GM06990 (cell line): ENCODE results near the gene PLAGL2.

Experiments used
- DNase-seq: peaks from one replicate; pipeline ENCODE4 v3.0.0-alpha.2; 2011; ENCODE audit not compliant: insufficient read length; ENCODE audit errors: extremely low read depth
- H3K27me3 ChIP-seq: replicated peaks from 2 replicates; pipeline ENCODE4 v1.6.0; 2011; ENCODE audit warnings: low read length; ENCODE audit not compliant: control insufficient read depth, insufficient read depth
- H3K36me3 ChIP-seq: 2 replicates; pipeline ENCODE4 v1.5.1; 2011; ENCODE audit warnings: low read length; ENCODE audit not compliant: control insufficient read depth, insufficient read depth
- H3K4me3 ChIP-seq: replicated peaks from 2 replicates; pipeline ENCODE4 v1.5.1; 2011; ENCODE audit warnings: low read depth, mild to moderate bottlenecking, control low read depth, low read length
- TF ChIP-seq, protein P1 (sequence below): IDR thresholded peaks from 2 replicates; pipeline ENCODE4 v1.5.1; 2011; ENCODE audit warnings: low read length, control low read depth, mild to moderate bottlenecking, inconsistent platforms; ENCODE audit not compliant: insufficient read depth, poor library complexity, severe bottlenecking

Gene PLAGL2

DNA sequence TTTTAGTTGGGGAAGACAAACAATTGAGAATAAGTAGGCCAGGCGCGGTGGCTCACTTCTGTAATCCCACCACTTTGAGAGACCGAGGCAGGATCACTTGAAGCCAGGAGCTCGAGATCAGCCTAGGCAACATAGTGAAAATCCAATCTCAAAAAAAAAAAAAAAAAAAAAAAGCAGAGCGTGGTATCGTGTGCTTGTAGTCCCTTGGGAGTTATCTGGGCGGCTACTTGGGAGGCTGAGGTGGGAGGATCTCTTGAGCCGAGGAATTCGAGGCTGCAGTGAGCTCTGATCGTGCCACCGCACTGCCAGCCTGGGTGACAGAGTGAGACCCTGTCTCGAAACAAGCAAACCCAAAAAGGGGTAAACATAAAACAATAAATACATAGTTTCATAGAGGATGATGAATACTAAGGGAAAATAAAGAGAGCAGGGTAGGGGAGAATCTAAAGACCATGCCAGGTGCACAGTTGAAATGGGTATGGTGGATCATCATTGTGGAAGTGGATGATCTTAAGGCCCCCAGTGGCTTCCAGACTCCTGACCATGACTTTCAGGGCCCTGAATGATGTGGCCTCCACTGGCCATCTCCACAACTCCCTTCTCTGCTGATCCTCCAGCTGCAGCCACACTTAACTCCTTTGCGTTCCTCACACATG is 1.1 kb upstream of the PLAGL2 start:
- no peak for DNase-seq
- Histone ChIP-seq H3K27me3 (no peaks in the 10 kb centered on the region), H3K4me3 (peak overlapping the region; percentile 99), H3K36me3 (peaks cover 7% of the 10 kb centered on the region)
- TF ChIP-seq, protein P1, sequence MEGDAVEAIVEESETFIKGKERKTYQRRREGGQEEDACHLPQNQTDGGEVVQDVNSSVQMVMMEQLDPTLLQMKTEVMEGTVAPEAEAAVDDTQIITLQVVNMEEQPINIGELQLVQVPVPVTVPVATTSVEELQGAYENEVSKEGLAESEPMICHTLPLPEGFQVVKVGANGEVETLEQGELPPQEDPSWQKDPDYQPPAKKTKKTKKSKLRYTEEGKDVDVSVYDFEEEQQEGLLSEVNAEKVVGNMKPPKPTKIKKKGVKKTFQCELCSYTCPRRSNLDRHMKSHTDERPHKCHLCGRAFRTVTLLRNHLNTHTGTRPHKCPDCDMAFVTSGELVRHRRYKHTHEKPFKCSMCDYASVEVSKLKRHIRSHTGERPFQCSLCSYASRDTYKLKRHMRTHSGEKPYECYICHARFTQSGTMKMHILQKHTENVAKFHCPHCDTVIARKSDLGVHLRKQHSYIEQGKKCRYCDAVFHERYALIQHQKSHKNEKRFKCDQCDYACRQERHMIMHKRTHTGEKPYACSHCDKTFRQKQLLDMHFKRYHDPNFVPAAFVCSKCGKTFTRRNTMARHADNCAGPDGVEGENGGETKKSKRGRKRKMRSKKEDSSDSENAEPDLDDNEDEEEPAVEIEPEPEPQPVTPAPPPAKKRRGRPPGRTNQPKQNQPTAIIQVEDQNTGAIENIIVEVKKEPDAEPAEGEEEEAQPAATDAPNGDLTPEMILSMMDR: no peak

DNA sequence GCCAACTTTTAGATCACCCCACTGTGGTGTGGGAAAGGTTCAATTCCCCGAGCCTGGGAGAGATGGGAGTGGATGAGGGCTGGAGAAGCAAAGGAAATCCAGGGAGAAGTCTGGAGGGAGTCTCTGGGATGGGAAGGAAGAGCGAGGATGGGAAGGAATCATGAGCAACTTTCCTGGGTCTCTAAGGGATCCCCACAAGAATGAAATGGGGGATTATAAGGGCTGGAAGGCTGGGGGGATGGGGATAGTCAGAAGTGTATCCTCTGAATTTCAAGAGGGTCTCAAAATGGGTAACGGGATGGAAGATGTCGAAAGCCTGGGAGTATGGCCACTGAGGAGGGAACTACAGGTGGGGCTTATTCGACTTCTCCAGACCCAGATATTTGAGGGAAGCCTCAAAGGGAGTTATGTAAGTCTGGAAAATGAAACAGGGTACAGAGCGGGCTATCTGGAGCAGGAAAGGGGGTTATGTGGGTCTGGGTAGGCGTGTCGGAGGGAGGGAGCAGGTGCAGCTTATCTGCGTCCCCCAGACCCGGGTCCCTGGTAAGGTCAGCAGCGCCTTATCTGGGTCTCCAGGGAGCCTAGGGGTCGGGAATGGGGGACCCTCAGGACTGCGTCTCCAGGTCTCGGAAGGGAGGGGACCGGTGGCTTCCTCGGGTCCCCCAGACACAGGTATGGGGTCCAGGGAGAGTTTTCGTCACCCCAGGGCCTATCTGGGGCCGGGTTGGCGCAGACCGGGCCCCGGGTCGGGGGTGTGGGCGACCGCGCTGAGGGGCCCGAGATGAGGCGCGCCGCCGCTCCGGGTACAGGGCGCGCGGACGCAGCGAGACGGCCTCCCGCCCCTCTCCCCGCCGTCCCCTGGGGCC is 550 bp downstream of the PLAGL2 start:
- H3K27me3 ChIP-seq: no peaks in the 10 kb centered on the region
- peaks cover 7% of the 10 kb centered on the region for H3K36me3 ChIP-seq
- peak overlapping the region; percentile 94 for H3K4me3 ChIP-seq
- TF ChIP-seq, protein P1: no peak
- DNase-seq: no peak

DNA sequence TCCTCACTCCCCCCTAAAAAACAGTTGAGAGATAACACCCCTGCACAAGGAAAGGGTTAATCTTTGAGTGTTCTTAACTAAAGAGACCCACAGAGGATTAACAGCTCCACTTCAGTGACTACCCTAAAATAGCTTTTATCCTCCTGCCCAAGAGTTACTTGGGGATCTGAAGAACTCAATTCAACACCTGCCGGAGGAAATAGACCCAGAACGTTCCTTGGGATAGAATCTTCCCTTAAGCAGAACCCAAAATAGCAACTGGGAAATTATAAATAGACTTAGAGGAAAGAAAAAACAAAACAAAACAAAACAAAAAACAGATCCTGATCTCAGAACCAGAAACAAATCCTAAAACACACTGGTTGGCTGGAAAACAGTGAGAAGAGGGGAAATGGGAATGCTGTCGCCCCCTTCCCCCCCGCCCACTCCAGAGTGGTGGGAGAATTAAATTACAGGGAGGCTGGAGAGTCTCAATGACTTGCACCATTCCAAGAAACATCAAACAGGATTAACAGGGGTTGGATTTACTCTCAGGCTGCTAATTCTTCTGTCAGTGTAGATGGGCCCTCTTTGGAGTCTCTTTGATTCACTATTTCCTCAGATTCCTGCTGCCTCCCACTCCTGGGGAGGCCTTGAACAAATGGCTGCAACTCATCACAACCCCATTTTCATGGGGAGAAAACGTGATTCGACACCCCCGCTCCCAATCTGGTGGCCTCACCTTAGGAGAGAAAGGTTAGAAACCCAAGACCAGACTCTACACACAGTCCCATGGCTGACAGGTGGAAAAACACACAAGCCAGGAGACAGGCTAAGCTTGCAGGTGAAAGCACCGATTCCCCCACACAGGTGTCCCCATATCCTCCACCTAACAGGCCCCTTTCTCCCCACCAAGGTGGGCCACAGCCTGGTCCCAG is 1.4 kb downstream of the PLAGL2 start:
- TF ChIP-seq, protein P1: no peak
- Histone ChIP-seq H3K4me3 (peak overlapping the region; percentile 94), H3K36me3 (peaks cover 8% of the 10 kb centered on the region), H3K27me3 (no peaks in the 10 kb centered on the region)
- no peak for DNase-seq

DNA sequence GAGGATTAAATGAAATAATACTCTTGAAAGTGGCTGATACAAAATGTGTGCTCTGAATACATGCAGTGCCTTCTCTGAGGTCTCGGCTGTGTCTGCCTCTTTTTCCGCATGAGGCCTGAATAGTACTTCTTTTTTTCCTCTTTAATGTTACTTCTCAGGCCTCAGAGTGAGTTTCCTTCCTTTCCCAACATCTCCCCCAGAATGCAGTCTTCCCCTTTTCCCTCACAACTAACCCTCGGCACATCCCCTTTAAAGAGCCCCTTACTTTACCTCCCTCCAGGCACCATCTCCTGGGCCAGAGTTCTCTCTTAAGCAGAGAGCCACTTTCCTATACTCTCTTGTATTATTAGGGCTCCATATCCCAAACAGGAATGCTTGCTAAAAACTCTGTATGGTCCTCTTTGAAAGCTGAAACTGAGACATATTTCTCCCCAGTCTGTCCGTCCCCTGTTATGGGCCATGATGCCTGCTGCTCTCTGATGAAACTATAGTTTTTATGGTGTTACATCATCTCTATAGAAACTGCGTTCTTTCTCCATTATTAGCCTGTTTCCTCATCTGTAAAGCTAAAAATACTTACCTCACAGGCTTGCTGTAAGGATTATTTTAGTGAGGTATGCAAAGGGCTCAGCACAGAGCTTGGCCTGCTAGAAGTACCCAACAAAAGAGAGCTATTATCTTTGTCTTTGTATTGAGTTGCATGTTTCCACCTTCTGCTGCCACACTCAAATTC is 2.3 kb downstream of the PLAGL2 start:
- Histone ChIP-seq H3K4me3 (peak overlapping the region; percentile 94), H3K27me3 (no peaks in the 10 kb centered on the region), H3K36me3 (peaks cover 8% of the 10 kb centered on the region)
- TF ChIP-seq, protein P1: no peak
- DNase-seq: no peak

DNA sequence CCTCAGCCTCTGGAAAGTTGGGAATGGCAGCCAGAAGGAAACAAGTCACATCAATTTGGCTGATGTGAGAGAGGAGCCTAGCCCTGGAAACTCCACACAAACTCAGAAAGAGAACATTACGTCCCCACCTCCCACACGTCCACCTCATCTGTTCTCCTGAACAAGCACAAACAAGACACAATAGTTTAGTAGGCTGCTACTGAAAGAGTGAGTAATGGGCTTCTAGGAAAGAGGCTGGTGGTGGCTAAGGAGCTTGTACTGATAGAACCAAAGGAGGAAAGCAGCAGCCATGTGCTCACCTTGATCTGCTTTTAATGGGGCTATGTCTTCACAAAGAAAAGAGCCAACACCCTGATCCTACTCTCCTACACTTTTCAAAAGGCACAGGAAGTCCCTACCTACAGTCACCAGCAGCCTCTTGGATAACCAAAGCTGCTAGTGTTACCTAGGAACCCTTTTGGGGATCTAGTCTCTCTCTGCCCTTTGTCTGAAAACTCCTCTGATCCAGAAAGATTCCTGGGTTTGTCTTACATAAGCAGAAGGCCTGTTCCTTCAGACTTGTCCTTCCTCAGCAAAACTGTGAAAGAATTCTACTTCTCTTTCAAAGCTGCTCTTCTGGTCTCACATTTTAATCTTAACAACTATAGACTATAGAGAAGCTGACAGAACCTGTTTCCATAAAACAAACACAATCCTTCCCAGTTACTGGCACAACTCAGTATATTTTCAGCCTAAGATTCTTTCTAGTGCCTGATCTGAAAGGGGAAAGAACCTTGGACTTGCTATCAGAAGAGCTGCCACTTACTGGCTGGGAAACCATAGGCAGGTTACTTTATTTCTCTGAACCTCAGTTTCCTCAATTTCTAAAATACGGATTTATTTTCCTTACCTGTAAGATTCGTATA is 3.1 kb downstream of the PLAGL2 start:
- H3K36me3 ChIP-seq: peaks cover 12% of the 10 kb centered on the region
- no peaks in the 10 kb centered on the region for H3K27me3 ChIP-seq
- H3K4me3 ChIP-seq: peak overlapping the region; percentile 94; the same call in 1 of the 2 replicates
- TF ChIP-seq, protein P1: no peak
- DNase-seq: no peak
